Measurements from ENCODE around the gene PCA3.

- TF ChIP-seq, protein P1, sequence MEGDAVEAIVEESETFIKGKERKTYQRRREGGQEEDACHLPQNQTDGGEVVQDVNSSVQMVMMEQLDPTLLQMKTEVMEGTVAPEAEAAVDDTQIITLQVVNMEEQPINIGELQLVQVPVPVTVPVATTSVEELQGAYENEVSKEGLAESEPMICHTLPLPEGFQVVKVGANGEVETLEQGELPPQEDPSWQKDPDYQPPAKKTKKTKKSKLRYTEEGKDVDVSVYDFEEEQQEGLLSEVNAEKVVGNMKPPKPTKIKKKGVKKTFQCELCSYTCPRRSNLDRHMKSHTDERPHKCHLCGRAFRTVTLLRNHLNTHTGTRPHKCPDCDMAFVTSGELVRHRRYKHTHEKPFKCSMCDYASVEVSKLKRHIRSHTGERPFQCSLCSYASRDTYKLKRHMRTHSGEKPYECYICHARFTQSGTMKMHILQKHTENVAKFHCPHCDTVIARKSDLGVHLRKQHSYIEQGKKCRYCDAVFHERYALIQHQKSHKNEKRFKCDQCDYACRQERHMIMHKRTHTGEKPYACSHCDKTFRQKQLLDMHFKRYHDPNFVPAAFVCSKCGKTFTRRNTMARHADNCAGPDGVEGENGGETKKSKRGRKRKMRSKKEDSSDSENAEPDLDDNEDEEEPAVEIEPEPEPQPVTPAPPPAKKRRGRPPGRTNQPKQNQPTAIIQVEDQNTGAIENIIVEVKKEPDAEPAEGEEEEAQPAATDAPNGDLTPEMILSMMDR (IDR thresholded peaks at IDR 0.05) = no peak
- no peak for TF ChIP-seq EP300 (IDR thresholded peaks at IDR 0.05)
These were observed 33.4 kb upstream of the PCA3 start for GRCh38 chr9:76730801-76731200.
